Hepatocyte (in vitro differentiated cells): ENCODE results near the gene VENTX. TPM values are rescaled to one million over a fixed set of nuclear protein-coding genes. Genes with fewer than 3 reads are reported as not detected.

ENCODE experiments used
- DNase-seq: peaks from one replicate; pipeline ENCODE4 v3.0.0-alpha.2; 2016; ENCODE audit warnings: low spot score
- H2AFZ ChIP-seq: fragments of 200-600 bp; sonication (generic); 2 replicates; pipeline ENCODE4 v1.6.0; 2016; ENCODE audit warnings: antibody characterized with exemption, mild to moderate bottlenecking
- H3K27ac ChIP-seq: fragments of 200-600 bp; sonication (generic); 2 replicates; pipeline ENCODE4 v1.5.1; 2016; ENCODE audit warnings: mild to moderate bottlenecking
- H3K27me3 ChIP-seq: fragments of 200-600 bp; sonication (generic); 2 replicates; pipeline ENCODE4 v1.6.1; 2016
- H3K36me3 ChIP-seq: fragments of 200-600 bp; sonication (generic); replicated peaks from 2 replicates; pipeline ENCODE4 v1.5.1; 2016; ENCODE audit warnings: low read depth; ENCODE audit not compliant: insufficient read depth
- H3K4me1 ChIP-seq: fragments of 200-600 bp; sonication (generic); 2 replicates; pipeline ENCODE4 v1.5.1; 2016; ENCODE audit warnings: mild to moderate bottlenecking, moderate library complexity; ENCODE audit not compliant: insufficient read depth
- H3K4me2 ChIP-seq: fragments of 200-600 bp; sonication (generic); 2 replicates; pipeline ENCODE4 v1.6.0; 2016
- H3K4me3 ChIP-seq: fragments of 200-600 bp; sonication (generic); 2 replicates; pipeline ENCODE4 v1.5.1; 2016; ENCODE audit warnings: mild to moderate bottlenecking
- H3K79me2 ChIP-seq: fragments of 200-600 bp; sonication (generic); 2 replicates; pipeline ENCODE4 v1.6.0; 2017; ENCODE audit warnings: mild to moderate bottlenecking
- H3K9me2 ChIP-seq: fragments of 200-600 bp; sonication (generic); replicated peaks from 2 replicates; pipeline ENCODE4 v1.6.0; 2017; ENCODE audit warnings: mild to moderate bottlenecking; ENCODE audit not compliant: insufficient read depth
- H3K9me3 ChIP-seq: fragments of 200-600 bp; sonication (generic); 2 replicates; pipeline ENCODE4 v1.5.1; 2016; ENCODE audit warnings: low read depth, mild to moderate bottlenecking
- H4K20me1 ChIP-seq: fragments of 200-600 bp; sonication (generic); 2 replicates; pipeline ENCODE4 v1.6.0; 2016; ENCODE audit warnings: mild to moderate bottlenecking; ENCODE audit not compliant: insufficient read depth, poor library complexity, severe bottlenecking
- EZH2 ChIP-seq: fragments of 200-600 bp; sonication (generic); IDR thresholded peaks from 2 replicates; pipeline ENCODE4 v1.6.1; 2016; ENCODE audit warnings: antibody characterized with exemption, mild to moderate bottlenecking, borderline replicate concordance
- EZH2phosphoT487 ChIP-seq: fragments of 200-600 bp; sonication (generic); IDR thresholded peaks from one replicate; pipeline ENCODE4 v1.6.1; 2018; ENCODE audit warnings: antibody characterized with exemption, mild to moderate bottlenecking, low read depth, moderate library complexity; ENCODE audit not compliant: unreplicated experiment, severe bottlenecking
- WGBS: methylation state at CpG from one replicate; pipeline ENCODE4 v1.1.6; 2016; ENCODE audit warnings: low lambda C conversion rate; ENCODE audit errors: missing lambda C conversion rate; 5-methylcytosine and 5-hydroxymethylcytosine counted together
- polyA plus RNA-seq: library from polyadenylated mRNA; unstranded; fragments of >200 nt; fragmentation: Nextera tagmentation; extraction: Ambion mirVana; gene quantifications from 2 replicates; pipeline ENCODE4 v1.2.1, GENCODE V29; 2016
- total RNA-seq: library from RNA; depleted of rRNA; stranded (reverse); fragments of >200 nt; gene quantifications from 2 replicates; pipeline ENCODE4 v1.2.3, GENCODE V29; 2014
- TF ChIP-seq, protein P1 (sequence below): fragments of 200-600 bp; sonication (generic); IDR thresholded peaks from 2 replicates; pipeline ENCODE4 v1.5.1; 2016; ENCODE audit warnings: antibody characterized with exemption, mild to moderate bottlenecking; ENCODE audit not compliant: poor library complexity

VENTX gene
- total and polyA plus RNA-seq, 2 experiments from 2014 or later, result not detected

DNA sequence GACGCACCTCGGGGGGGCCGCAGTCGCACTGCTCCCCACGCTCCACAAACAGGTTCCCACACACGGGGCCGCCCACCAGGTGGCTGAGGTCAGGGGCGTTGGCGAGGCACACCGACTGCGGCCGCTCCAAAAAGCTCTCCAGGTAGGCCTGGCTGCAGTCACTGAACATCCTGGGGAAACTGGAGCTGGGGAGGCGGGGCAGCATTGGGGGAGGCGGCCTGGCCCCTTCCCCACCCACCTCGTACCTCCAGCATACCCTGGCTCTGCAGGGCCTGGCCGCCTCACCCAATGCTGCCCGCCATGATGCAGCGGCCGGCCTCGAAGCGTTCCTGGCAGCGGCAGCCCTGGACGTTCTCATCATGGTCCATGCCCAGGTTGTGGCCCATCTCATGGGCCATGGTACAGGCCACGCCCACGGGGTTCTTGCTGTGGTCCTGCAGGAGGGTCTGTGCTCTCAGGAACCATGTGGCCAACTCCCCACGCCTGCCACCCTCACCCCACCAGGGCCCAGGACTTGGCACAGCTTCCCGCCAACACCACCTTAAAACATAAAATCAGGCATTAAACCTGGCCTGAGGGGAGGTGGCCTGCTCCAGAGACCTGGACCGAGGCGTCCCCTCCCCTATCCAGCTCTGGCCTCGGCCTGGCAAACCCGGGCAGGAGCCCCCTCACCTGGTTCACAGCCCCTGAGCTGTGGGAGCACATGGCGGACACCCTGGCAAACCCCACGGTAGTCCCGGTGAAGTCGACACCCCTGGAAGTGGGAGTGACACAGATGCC is 34.1 kb downstream of the VENTX start:
- Histone ChIP-seq H3K79me2 (no peaks in the 10 kb centered on the region), H3K9me2 (no peaks in the 10 kb centered on the region), H3K9me3 (no peaks in the 10 kb centered on the region), H3K36me3 (no peaks in the 10 kb centered on the region), H3K4me2 (no peak overlapping the region), H3K27ac (no peak overlapping the region), H3K27me3 (peaks cover 13% of the 10 kb centered on the region), H2AFZ (no peak overlapping the region), H3K4me1 (peaks cover 16% of the 10 kb centered on the region), H3K4me3 (no peak overlapping the region), H4K20me1 (no peaks in the 10 kb centered on the region)
- no peak for DNase-seq
- WGBS, result 87% methylated on average over 34 of the region's 35 CpGs
- no peak for TF ChIP-seq EZH2
- TF ChIP-seq EZH2phosphoT487, result no peak
- TF ChIP-seq, protein P1, sequence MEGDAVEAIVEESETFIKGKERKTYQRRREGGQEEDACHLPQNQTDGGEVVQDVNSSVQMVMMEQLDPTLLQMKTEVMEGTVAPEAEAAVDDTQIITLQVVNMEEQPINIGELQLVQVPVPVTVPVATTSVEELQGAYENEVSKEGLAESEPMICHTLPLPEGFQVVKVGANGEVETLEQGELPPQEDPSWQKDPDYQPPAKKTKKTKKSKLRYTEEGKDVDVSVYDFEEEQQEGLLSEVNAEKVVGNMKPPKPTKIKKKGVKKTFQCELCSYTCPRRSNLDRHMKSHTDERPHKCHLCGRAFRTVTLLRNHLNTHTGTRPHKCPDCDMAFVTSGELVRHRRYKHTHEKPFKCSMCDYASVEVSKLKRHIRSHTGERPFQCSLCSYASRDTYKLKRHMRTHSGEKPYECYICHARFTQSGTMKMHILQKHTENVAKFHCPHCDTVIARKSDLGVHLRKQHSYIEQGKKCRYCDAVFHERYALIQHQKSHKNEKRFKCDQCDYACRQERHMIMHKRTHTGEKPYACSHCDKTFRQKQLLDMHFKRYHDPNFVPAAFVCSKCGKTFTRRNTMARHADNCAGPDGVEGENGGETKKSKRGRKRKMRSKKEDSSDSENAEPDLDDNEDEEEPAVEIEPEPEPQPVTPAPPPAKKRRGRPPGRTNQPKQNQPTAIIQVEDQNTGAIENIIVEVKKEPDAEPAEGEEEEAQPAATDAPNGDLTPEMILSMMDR, result no peak

DNA sequence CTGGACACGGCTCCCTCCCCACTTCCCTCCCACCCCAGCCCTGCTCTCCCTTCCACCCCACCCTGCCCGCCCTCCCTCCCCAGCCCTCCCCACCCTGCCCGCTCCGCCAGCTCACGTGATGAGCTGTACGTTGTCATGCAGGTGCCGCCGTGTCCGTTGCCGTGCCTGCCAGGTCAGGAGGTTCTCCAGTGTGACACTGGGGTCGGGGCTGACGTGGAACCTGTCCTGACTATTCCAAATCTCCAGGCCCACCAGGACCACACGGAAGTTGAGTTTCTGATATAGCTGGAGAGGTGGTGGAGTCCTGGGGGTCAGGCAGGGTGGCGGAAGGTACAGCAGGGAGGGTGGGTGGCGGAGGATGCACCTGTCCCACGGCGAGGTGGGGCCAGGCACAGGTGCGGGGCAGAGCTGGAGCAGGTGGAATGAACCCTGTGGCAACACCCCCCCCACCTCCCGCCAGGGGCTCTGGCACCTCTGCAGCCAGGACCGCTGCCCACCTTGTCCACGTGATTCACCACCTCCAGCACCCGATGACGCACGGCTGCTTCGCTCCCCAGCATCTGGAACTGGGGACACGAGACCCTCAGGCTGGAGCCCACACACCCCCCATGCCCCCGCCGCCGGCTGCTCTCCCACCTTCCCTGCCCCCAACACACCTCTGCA is 34.8 kb downstream of the VENTX start:
- TF ChIP-seq, protein P1, result no peak
- TF ChIP-seq EZH2phosphoT487 (no peak), EZH2 (no peak)
- no peak for DNase-seq
- Histone ChIP-seq H3K9me2 (no peaks in the 10 kb centered on the region), H2AFZ (no peak overlapping the region), H3K79me2 (no peaks in the 10 kb centered on the region), H3K4me1 (peaks cover 24% of the 10 kb centered on the region), H3K9me3 (no peaks in the 10 kb centered on the region), H3K27ac (no peak overlapping the region), H4K20me1 (no peaks in the 10 kb centered on the region), H3K36me3 (no peaks in the 10 kb centered on the region), H3K4me2 (no peak overlapping the region), H3K27me3 (peaks cover 13% of the 10 kb centered on the region), H3K4me3 (no peak overlapping the region)
- 91% methylated on average over 14 of the region's 29 CpGs for WGBS

DNA sequence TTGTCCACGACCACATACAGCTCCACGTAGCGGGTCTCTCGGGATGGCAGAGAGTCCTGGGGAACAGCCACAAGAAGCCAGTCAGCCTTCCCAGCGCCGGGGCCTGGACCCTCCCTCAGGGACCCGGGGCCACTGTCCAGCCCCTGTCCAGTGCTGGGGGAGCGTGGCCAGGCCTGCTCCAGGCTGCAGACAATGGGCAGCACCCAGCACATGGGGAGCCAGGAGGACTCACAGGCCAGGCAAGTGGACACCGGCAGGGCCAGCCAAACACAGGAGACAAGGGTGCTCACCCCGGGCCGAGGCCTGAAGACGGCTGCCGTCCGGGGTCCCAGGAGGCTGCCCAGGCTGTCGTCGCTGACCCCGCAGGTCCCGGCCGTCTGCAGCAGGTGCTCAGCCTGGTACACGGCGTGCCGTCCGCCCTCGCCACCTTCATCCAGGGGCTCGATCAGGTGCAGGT is 35.3 kb downstream of the VENTX start:
- Histone ChIP-seq H3K9me2 (no peaks in the 10 kb centered on the region), H3K4me3 (no peak overlapping the region), H3K4me2 (no peak overlapping the region), H3K27ac (no peak overlapping the region), H3K9me3 (no peaks in the 10 kb centered on the region), H2AFZ (no peak overlapping the region), H3K4me1 (peaks cover 28% of the 10 kb centered on the region), H3K27me3 (peaks cover 13% of the 10 kb centered on the region), H3K79me2 (no peaks in the 10 kb centered on the region), H3K36me3 (no peaks in the 10 kb centered on the region), H4K20me1 (no peaks in the 10 kb centered on the region)
- TF ChIP-seq EZH2phosphoT487, result no peak
- TF ChIP-seq, protein P1, result no peak
- TF ChIP-seq EZH2, result no peak
- WGBS, result 96% methylated on average over 21 of the region's 25 CpGs
- DNase-seq, result no peak
